Kidney tubule cell (primary cell): Measurements from ENCODE around the gene MAGEB17.
"Not testable (repeated sequence)": the region's sequence is repeated elsewhere in the genome, so short reads cannot be mapped to it uniquely, and the experiment has no call there.

Experiments used
- DNase-seq: peaks from one replicate; pipeline ENCODE4 v3.0.0-alpha.2; 2018; ENCODE audit warnings: low spot score

Gene MAGEB17

GRCh38 chrX:16156692-16157331 lies 10.5 kb upstream of the MAGEB17 start:
- DNase-seq, result no peak

- DNase-seq, result peak; percentile 100
Observed at GRCh38 chrX:16160729-16161128, 6.6 kb upstream of the MAGEB17 start.

- not testable (repeated sequence) for DNase-seq
Observed at GRCh38 chrX:16161173-16161572, 6.1 kb upstream of the MAGEB17 start.

GRCh38 chrX:16162391-16162790 lies 4.9 kb upstream of the MAGEB17 start:
- no peak for DNase-seq

- DNase-seq, result no peak
Observed at GRCh38 chrX:16164748-16165147, 2.5 kb upstream of the MAGEB17 start.

GRCh38 chrX:16171039-16171438 lies 3.8 kb downstream of the MAGEB17 start:
- DNase-seq, result no peak

- no peak for DNase-seq
Observed at GRCh38 chrX:16171944-16172343, 4.7 kb downstream of the MAGEB17 start.

GRCh38 chrX:16172391-16172790 lies 5.1 kb downstream of the MAGEB17 start:
- no peak for DNase-seq

- no peak for DNase-seq
Observed at GRCh38 chrX:16175329-16176061, 8.2 kb downstream of the MAGEB17 start.

- no peak for DNase-seq
Observed at GRCh38 chrX:16177260-16177659, 10.0 kb downstream of the MAGEB17 start.

GRCh38 chrX:16183843-16184242 lies 16.6 kb downstream of the MAGEB17 start:
- DNase-seq, result not testable (repeated sequence)

- peak; percentile 95 for DNase-seq
Observed at GRCh38 chrX:16185725-16186136, 18.4 kb downstream of the MAGEB17 start.

GRCh38 chrX:16186380-16187007 lies 19.2 kb downstream of the MAGEB17 start:
- no peak for DNase-seq

GRCh38 chrX:16187024-16187760 lies 19.9 kb downstream of the MAGEB17 start:
- no peak for DNase-seq

GRCh38 chrX:16188687-16189086 lies 21.4 kb downstream of the MAGEB17 start:
- DNase-seq, result peak; percentile 44

- no peak for DNase-seq
Observed at GRCh38 chrX:16191605-16192004, 24.3 kb downstream of the MAGEB17 start.

- DNase-seq, result peak; percentile 6
Observed at GRCh38 chrX:16196829-16197228, 29.5 kb downstream of the MAGEB17 start.

- DNase-seq, result no peak
Observed at GRCh38 chrX:16199343-16199742, 32.1 kb downstream of the MAGEB17 start.

GRCh38 chrX:16202943-16203342 lies 35.7 kb downstream of the MAGEB17 start:
- DNase-seq, result no peak

- no peak for DNase-seq
Observed at GRCh38 chrX:16204538-16204937, 37.3 kb downstream of the MAGEB17 start.

GRCh38 chrX:16205840-16206239 lies 38.6 kb downstream of the MAGEB17 start:
- no peak for DNase-seq

- no peak for DNase-seq
Observed at GRCh38 chrX:16207634-16208033, 40.4 kb downstream of the MAGEB17 start.

GRCh38 chrX:16208601-16209000 lies 41.3 kb downstream of the MAGEB17 start:
- peak; percentile 54 for DNase-seq
